ENCODE results near the gene PANK4. TPM values are rescaled to one million over a fixed set of nuclear protein-coding genes. Genes with fewer than 3 reads are reported as not detected.

Gene PANK4
- total RNA-seq, 1 experiment from 2014 or later, result 27.0 TPM

- H3K36me3 Mint-ChIP-seq (ENCODE audit: insufficient read depth, unreplicated experiment), result no peaks in the 10 kb centered on the region
- no peaks in the 10 kb centered on the region for H3K27me3 ChIP-seq (replicated peaks; ENCODE audit: control insufficient read depth, insufficient read depth, low read length)
- intact Hi-C loops (cut with micrococcal nuclease; ENCODE audit: unreplicated experiment), result no loop called here
- POLR2A ChIA-PET, result no interaction called here
- no peak for TF ChIP-seq CTCF (IDR thresholded peaks at IDR 0.05; ENCODE audit: insufficient read depth in 1 of 2, low read depth in 1 of 2, low read length in 1 of 2, severe bottlenecking in 1 of 2, unreplicated experiment in 1 of 2)
- H3K27ac Mint-ChIP-seq (ENCODE audit: unreplicated experiment), result no peak overlapping the region
- no peak overlapping the region for H3K4me3 ChIP-seq (ENCODE audit: low read depth, low read length)
- no peaks in the 10 kb centered on the region for H3K27me3 Mint-ChIP-seq (ENCODE audit: insufficient read depth, unreplicated experiment)
- CTCF ChIA-PET, result no interaction called here
- H3K4me3 Mint-ChIP-seq (ENCODE audit: unreplicated experiment), result no peak overlapping the region
- no peaks in the 10 kb centered on the region for H3K9me3 ChIP-seq
- no peaks in the 10 kb centered on the region for H3K4me1 Mint-ChIP-seq (ENCODE audit: low read depth, unreplicated experiment)
- BruUV-seq (replicated peaks), result no TSS peak
- H3K9me3 Mint-ChIP-seq (ENCODE audit: unreplicated experiment), result no peaks in the 10 kb centered on the region
- H3K4me1 ChIP-seq, result peaks cover 6% of the 10 kb centered on the region; the same call in 1 of the 2 replicates
- H3K36me3 ChIP-seq (ENCODE audit: control insufficient read depth, insufficient read depth, low read length), result no peaks in the 10 kb centered on the region
- no peak for DNase-seq
These were observed 46.0 kb downstream of the PANK4 start for GRCh38 chr1:2480236-2480985.

- POLR2A ChIA-PET, result no interaction called here
- H3K27me3 Mint-ChIP-seq (ENCODE audit: insufficient read depth, unreplicated experiment), result no peaks in the 10 kb centered on the region
- peaks cover 6% of the 10 kb centered on the region; the same call in 1 of the 2 replicates for H3K4me1 ChIP-seq
- BruUV-seq (replicated peaks), result no TSS peak
- intact Hi-C loops (cut with micrococcal nuclease; ENCODE audit: unreplicated experiment), result no loop called here
- no peak overlapping the region for H3K4me3 ChIP-seq (ENCODE audit: low read depth, low read length)
- no peak for TF ChIP-seq CTCF (IDR thresholded peaks at IDR 0.05; ENCODE audit: insufficient read depth in 1 of 2, low read depth in 1 of 2, low read length in 1 of 2, severe bottlenecking in 1 of 2, unreplicated experiment in 1 of 2)
- CTCF ChIA-PET, result no interaction called here
- no peaks in the 10 kb centered on the region for H3K36me3 Mint-ChIP-seq (ENCODE audit: insufficient read depth, unreplicated experiment)
- DNase-seq, result no peak
- no peaks in the 10 kb centered on the region for H3K9me3 Mint-ChIP-seq (ENCODE audit: unreplicated experiment)
- no peaks in the 10 kb centered on the region for H3K36me3 ChIP-seq (ENCODE audit: control insufficient read depth, insufficient read depth, low read length)
- no peak overlapping the region for H3K27ac Mint-ChIP-seq (ENCODE audit: unreplicated experiment)
- H3K4me3 Mint-ChIP-seq (ENCODE audit: unreplicated experiment), result no peak overlapping the region
- no peaks in the 10 kb centered on the region for H3K27me3 ChIP-seq (replicated peaks; ENCODE audit: control insufficient read depth, insufficient read depth, low read length)
- no peaks in the 10 kb centered on the region for H3K9me3 ChIP-seq
- H3K4me1 Mint-ChIP-seq (ENCODE audit: low read depth, unreplicated experiment), result no peaks in the 10 kb centered on the region
These were observed 46.8 kb downstream of the PANK4 start for GRCh38 chr1:2479618-2480017.

DNA sequence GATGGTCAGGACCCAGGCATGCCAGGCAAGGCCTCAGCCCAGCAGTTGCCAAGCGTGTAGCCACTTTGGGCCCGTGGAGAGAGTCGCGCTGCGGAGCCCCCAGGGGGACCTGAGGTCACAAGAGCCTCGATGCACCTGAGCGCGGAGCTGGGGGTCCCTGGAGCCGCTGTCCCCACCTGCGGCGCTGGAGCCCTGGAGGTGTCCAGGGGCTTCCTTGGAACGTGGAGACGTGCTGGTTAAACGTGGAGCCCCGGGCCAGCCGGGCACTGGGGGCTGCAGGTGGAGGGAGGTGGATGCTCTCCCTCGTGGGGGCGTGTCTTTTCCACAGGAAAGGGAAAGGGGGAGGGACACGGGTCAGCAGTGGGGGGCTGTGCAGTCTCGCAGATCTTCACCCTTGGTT lies 47.2 kb downstream of the PANK4 start:
- POLR2A ChIA-PET, result no interaction called here
- peaks cover 6% of the 10 kb centered on the region; the same call in 1 of the 2 replicates for H3K4me1 ChIP-seq
- Mint-ChIP-seq H3K4me3 (ENCODE audit: unreplicated experiment) (no peak overlapping the region), H3K36me3 (ENCODE audit: insufficient read depth, unreplicated experiment) (no peaks in the 10 kb centered on the region), H3K27ac (ENCODE audit: unreplicated experiment) (no peak overlapping the region), H3K4me1 (ENCODE audit: low read depth, unreplicated experiment) (no peaks in the 10 kb centered on the region), H3K9me3 (ENCODE audit: unreplicated experiment) (no peaks in the 10 kb centered on the region), H3K27me3 (ENCODE audit: insufficient read depth, unreplicated experiment) (no peaks in the 10 kb centered on the region)
- no peaks in the 10 kb centered on the region for H3K9me3 ChIP-seq
- CTCF ChIA-PET, result no interaction called here
- DNase-seq, result no peak
- BruUV-seq (replicated peaks), result no TSS peak
- no peaks in the 10 kb centered on the region for H3K27me3 ChIP-seq (replicated peaks; ENCODE audit: control insufficient read depth, insufficient read depth, low read length)
- H3K4me3 ChIP-seq (ENCODE audit: low read depth, low read length), result no peak overlapping the region
- no peaks in the 10 kb centered on the region for H3K36me3 ChIP-seq (ENCODE audit: control insufficient read depth, insufficient read depth, low read length)
- intact Hi-C loops (cut with micrococcal nuclease; ENCODE audit: unreplicated experiment), result no loop called here
- no peak for TF ChIP-seq CTCF (IDR thresholded peaks at IDR 0.05; ENCODE audit: insufficient read depth in 1 of 2, low read depth in 1 of 2, low read length in 1 of 2, severe bottlenecking in 1 of 2, unreplicated experiment in 1 of 2)
